HG03565 (cell line): Measurements from ENCODE around the gene ZCCHC18.

Experiments
- ATAC-seq: cut with Tn5 transposase; IDR thresholded peaks from one replicate; pipeline ENCODE4 v1.9.1; 2021; ENCODE audit warnings: mild to moderate bottlenecking, moderate library complexity; ENCODE audit not compliant: unreplicated experiment

Gene ZCCHC18

GRCh38 chrX:104130808-104131207, 18.5 kb downstream of the ZCCHC18 start:
- ATAC-seq: no peak

GRCh38 chrX:104134583-104135261, 22.4 kb downstream of the ZCCHC18 start:
- ATAC-seq: no peak

- ATAC-seq: no peak
Measured at GRCh38 chrX:104135677-104136076, 23.4 kb downstream of the ZCCHC18 start.

GRCh38 chrX:104136241-104137019, 24.1 kb downstream of the ZCCHC18 start:
- peak; percentile 82 for ATAC-seq

DNA sequence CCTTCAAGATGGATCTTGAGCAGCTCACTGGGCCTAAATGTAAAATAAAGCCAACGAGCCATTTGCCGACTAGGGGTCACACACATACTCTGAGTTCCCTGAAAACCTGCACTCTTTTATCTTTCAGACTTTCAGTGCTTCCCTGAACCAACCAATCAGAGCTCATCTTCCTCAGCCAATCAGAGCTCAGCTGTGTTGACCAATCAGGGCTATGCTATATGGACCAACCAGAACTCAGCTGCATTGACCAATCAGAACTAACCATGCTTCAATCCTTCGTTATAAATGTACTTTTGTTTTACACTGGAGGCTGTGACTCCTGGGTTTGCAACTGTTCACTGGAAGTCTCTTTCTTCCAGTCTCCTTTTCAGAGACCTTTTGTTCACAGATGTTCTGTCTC, 25.2 kb downstream of the ZCCHC18 start:
- ATAC-seq: no peak

- ATAC-seq: no peak
Measured at GRCh38 chrX:104141087-104141760, 28.9 kb downstream of the ZCCHC18 start.

- ATAC-seq: no peak
Measured at GRCh38 chrX:104151037-104151436, 38.7 kb downstream of the ZCCHC18 start.

GRCh38 chrX:104156630-104157529, 44.6 kb downstream of the ZCCHC18 start, which contains the start of gene SLC25A53:
Gene SLC25A53 (minus strand): TSS chrX:104157009. CDS start chrX:104105257, 51,752 bp downstream.
- ATAC-seq: peak; percentile 91
